ENCODE results near the gene KPNA6. TPM values are rescaled to one million over a fixed set of nuclear protein-coding genes. Genes with fewer than 3 reads are reported as not detected.

The KPNA6 gene
- polyA plus RNA-seq, 12 donors = 23.1 to 79.2 (median 29.4) TPM

DNA sequence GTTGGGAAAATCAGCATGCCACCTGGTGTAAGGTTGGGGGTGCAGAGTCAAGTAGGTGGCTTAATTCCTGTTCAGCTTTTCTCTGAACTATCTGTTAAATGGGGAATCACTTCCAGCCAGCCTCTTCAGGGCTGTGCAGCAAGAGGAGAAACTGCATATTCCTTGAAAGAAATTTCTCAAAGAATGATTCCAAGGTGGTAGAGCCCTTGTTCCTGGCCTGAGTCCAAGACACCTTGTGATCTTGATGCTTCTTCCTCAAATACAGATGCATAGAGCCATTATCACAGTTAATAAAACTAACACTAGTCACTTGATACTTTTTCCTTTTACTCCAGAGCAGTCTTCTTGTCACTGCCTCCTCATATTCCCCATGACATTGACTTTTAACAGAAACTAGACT lies 76.8 kb downstream of the KPNA6 start:
- DNase-seq = no peak

DNA sequence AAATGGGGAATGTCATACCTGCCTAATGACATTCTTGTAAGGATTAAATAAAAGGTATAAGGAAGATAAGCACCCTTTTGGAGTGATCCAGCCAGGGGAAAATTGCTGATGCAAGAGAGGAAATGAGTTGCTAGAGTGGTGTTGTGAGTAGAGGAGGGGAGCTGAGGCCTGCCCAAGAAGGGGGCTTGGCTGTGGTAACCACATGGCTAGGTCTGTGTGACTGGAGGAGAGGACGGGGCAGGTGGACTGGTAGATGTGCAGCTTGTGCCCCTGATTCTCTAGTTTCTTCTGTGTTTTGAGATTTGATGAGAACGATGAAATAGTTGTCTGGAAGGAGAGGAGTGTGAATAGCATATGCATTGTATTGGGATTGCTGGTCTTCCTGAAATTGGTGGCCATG lies 78.2 kb downstream of the KPNA6 start:
- DNase-seq = no peak

DNA sequence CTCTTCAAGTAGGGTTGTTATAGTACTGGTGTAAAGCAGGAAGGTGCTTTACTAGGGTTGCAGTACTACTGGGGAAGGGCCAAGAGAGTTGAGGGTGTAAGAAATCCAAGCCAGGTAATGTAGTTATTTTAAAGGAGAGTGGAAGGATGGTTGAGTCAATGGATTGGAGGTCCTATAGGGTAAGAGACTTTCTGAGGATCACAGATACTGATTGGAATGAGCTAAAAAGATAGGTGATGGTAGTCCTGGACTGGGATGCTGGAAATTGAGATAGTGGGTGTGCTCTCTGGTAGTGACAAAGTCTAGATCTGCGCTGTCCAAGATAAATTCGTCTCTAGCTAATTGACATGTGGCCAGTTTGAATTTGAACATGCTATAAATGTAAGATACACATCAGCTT lies 78.6 kb downstream of the KPNA6 start:
- no peak for DNase-seq

DNA sequence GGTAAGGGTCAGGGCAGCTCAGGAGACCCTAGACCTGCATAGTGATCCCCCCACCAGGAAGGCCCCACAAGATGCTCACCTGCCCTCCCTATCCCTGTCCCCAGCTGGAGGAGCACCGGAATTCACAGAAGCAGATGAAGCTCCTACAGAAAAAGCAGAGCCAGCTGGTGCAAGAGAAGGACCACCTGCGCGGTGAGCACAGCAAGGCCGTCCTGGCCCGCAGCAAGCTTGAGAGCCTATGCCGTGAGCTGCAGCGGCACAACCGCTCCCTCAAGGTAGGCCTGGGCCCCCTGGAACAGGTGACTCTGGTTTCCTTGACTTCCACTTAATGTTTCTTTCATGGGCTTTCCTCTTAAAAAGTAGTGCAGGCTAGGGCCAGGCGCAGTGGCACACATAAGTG lies 80.0 kb downstream of the KPNA6 start:
- DNase-seq = no peak

DNA sequence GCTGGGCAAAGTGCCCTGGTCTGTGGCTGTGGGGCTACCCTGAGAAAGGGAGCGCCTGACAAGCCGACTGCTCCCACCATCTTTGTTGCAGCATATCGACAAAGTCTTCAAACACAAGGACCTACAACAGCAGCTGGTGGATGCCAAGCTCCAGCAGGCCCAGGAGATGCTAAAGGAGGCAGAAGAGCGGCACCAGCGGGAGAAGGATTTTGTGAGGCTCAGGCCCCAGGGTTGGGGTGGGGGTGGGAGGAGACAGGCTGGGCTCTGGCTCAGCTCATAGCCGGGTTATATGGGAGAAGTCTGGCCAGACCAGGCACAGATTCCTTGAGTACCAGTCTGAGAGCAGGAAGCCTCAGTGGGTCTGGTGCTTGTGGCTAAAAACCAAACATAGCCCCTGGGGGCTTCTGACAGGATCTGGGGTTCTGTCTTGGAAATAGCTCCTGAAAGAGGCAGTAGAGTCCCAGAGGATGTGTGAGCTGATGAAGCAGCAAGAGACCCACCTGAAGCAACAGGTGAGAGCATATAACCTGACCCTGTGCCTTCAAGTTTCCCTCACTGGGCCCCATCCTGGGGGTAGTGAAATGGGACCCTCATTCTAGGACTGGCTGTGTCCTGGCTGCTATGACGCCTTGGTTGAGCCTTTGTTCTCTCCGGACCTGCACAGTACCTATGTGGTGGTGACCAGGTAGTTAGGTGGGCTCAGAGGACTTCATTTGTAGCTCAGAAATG lies 84.5 kb downstream of the KPNA6 start:
- no peak for DNase-seq

DNA sequence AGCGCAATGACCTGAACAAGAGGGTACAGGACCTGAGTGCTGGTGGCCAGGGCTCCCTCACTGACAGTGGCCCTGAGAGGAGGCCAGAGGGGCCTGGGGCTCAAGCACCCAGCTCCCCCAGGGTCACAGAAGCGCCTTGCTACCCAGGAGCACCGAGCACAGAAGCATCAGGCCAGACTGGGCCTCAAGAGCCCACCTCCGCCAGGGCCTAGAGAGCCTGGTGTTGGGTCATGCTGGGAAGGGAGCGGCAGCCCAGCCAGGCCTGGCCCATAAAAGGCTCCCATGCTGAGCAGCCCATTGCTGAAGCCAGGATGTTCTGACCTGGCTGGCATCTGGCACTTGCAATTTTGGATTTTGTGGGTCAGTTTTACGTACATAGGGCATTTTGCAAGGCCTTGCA lies 87.1 kb downstream of the KPNA6 start:
- DNase-seq = no peak

DNA sequence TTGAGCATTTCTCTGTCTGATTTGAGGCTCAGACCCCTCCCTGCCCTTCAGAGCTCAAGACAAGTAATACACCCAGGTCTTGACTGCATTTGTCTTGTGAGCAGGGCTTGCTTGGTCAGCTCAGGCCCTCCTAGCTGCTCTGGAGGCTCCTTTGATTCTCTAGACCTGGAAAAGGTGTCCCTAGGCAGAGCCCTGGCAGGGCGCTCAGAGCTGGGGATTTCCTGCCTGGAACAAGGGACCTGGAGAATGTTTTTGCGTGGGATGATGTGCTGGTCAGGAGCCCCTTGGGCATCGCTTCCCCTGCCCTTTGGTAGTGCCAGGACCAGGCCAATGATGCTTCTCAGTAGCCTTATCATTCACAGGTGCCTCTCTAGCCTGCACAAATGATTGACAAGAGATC lies 87.7 kb downstream of the KPNA6 start:
- no peak for DNase-seq

DNA sequence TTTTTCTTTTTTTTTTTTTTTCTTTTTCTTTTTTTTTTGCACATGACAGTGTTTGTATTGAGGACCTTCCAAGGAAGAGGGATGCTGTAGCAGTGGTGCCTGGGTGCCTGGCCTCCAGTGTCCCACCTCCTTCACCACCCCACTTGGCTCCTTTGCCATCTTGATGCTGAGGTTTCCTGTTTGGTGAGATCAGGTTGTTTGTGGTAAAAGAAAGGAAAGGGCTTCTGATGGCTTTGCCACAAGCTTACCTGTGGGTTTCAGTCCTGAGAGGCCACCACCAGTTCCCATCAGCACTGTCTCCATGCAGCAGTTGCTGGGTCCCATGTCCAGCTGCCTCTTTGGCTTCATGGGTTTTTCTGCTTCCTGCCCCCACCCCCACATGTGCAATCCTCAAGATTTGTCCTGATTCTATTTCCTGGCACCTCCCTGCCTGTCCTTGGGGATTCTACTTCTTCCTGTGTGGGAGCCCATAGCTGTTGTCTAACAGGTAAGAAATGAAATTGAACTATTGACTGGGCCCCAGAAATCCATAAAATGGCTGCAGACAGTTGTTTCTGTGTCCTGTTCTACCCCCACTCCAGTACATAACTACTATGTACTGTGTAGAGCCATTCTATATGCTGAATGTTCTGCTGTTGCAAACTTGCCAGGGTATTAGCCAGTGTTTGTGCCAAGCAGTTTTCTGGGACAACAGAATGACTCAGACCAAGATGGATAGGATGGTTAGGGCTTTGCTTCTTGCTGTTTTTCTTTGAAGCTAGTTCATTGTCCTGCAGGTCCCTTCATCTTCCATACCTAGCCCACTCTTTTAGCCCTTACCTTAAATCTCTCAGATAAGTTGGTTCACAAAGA lies 88.3 kb downstream of the KPNA6 start:
- no peak for DNase-seq

DNA sequence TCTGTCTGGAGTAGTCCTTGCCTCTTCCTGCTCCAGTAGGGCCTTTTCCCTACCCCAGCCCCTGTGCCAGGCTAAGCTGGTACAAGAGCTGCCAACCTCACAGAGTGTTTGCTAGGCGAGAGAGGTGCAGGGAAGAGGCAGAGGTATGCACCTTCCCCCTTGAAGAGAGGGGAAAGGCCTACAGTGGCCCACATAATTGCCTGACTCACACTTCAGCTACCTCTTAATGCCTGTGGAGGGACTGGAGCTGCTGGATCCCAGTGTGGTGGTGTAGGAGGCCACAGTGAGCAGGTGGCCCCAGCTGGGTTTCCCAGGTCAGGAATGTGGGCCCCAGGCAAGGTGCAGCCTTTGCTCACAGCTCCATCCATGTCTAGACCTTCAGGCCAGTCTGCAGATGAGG lies 89.2 kb downstream of the KPNA6 start:
- DNase-seq = no peak

DNA sequence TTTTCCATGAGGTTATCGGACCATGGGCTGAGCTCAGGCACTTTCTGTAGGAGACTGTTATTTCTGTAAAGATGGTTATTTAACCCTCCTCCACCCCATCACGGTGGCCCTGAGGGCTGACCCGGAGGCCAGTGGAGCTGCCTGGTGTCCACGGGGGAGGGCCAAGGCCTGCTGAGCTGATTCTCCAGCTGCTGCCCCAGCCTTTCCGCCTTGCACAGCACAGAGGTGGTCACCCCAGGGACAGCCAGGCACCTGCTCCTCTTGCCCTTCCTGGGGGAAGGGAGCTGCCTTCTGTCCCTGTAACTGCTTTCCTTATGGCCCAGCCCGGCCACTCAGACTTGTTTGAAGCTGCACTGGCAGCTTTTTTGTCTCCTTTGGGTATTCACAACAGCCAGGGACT lies 90.0 kb downstream of the KPNA6 start:
- no peak for DNase-seq

DNA sequence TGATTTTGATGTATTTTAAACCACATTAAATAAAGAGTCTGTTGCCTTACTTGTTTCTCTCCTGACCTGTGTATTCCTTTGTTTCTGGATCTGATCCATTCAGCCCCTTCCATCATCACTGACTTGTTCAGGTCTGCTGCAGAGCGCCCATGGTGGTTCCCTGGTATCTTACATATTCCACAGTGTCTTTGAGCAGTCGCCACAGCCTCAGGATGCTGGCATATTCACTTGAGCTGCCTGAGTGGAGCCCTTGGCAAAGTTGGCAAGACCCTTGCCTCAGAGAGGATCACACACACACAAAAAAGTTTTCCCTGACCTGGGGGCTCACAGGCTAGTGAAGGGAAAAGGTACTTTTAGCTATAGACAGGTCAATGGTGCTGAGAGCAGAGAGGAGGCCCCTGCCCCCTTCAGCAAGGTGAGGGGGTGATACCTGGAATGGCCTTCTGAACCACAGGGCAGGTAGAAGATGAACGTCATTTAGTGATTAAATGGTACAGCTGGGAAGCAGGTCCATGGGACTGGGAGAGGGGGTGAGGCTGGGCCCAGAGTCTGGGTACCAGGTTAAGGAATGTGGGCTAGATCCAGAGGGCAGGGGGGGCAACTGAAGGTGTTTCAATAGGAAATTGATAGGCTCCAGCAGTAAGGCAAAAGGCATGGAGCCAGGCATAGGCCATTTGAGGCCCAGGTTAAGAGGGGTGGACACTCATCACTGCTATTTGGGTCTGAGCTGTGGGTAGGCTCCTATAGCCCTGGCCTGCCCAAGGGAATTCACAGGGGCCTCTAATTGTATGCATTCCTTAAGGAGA lies 90.6 kb downstream of the KPNA6 start:
- no peak for DNase-seq

DNA sequence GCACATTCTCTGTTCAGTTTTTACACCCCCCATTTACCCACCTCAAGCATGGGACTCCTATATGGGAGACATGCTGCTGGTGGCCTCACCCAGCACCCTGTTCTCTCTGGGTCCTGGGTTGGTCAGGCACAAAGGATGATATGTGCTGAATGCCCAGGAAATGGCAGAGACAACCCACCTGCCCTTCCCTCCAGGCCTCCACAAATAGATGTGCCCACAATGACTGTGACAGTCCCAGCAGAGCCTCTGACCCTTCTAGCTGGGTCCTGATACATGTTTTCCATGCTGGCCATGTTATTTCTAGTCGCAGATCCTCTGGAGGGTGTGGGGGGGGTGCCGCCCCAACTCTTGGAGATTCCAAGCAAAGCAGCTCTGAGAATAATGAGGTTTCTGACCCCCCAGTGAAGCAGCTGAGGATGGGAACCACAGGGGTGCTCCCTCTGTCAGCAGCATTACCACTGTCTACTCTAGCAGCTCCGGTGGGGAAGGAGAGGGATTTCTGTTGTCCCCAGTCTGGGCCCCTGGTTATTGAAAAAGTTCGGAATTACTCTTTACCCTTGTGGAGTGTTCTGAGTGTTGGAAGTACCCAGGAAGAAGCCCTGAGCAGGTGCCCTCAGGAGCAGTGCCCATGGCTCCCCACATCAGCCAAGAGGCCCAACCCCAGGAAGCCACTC lies 91.3 kb downstream of the KPNA6 start:
- no peak for DNase-seq

DNA sequence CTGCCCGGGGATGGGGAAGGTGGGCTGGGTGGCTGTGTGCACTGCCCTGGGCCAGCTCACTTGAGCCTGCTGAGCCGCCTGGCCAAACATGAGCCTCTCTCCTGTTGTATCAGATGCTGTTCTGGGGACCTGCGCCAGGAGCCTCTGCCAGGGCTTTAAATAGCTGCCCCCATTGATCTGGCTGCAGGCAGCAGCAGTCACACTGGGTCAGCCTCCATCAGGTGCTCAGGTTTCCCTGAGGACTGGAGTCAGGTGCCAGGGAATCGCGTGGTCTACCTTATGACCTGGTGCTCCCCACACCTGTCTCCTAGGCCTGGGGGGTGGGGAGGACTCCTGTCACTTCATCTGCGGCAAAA lies 91.8 kb downstream of the KPNA6 start:
- DNase-seq = no peak

DNA sequence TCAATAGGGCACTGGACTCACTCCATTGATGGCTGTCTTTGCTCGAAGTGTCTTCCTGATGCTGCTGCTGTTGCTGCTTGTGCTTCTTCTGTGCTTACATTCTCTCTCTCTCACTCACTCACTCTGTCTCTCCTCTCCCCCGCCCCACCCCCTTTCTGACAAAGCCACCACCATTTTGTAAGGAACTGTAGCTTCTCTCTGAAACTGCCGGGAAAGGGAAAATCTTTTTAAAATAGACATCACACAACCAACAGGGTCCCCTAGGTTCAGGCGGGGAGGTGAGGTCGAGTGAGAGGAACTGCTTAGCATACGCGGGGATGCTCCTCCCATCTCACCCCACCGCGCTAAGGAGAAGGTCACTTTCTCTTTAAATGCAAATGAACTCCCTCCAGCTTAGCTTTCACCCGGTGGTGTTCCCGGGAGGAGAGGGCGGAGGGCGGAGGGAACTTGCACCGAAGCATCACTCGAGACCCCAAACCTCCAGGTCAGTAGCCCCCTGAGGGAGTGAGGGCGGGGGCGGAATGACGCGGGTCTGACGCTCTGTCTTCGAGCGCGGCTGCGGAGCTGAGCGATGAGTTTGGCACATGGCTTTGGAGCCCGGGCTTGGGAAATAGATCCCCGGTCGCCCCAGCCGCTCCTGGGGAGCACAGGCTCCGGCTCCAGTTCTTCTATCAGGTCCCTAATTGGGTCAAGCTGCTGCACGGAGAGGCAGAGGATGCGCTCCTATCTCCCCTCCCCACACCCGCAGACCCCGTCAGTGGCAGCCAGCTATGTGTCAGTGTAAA lies 92.6 kb downstream of the KPNA6 start, which contains the start of gene CCDC28B:
TSS of gene CCDC28B (plus strand) at position 370 of the 785 bp plus-strand sequence. CDS start 1,341 bp downstream, outside the sequence.
- DNase-seq = peak; percentile 85

DNA sequence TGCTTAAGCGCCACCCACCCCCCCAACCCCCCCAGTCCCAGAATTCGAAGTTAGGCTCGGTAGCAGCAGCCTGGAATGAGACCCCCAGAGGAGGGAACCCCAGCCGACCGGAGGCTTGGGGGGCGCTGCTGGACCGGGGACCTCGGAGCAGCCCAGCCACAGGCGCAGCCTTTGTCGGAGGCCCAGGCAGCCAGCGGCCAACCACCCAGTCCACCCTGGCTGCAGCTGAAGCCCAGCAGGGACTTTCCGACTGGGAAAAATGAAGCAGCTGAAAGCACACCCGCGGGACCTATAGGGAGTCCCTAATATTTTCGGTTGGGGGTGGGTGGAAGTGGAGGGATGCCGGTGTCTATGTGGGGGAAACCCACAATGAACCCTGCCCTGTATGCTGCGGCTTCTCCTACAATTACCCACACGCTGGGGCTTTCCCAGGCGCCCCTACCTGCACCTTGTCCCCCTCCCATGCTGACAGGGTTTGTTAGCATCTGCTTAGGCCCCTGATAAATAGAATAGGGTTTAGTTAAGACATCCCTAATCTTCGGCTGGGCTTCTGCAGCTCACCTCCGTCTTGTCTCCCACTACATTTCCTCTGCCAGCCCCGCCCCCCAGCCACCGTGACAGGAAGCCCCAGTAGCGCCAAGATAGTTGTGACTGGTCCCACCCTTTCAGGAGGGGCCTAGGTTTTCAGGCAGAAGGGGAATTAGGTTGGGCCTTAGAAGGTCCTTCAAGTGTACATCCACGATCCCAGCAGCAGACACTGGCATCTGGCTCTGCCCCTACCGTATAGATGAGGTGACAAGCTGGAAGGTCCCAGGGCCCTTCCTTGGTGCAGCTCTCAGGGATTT lies 93.4 kb downstream of the KPNA6 start:
- peak; percentile 67 for DNase-seq

DNA sequence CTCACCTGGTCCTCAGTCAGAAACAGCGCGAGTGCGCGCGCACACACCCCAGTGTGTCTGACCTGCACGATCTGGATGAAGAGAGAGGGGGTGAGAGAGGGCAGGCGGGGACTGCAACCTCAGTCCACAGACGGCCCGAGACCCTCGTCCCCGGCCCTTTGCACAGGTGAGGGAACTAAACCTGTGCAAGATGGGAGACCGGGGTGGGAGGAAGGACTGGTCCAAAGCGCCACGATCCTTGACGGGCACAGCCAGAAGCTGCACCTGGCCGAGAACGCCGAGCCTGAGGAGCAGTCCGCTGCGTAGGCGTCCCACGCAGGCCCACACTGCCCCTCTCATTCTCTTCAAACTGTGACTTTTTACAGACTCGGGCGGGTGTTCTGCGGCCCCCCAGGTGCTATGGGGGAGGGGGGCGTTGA lies 97.1 kb downstream of the KPNA6 start:
- no peak for DNase-seq

DNA sequence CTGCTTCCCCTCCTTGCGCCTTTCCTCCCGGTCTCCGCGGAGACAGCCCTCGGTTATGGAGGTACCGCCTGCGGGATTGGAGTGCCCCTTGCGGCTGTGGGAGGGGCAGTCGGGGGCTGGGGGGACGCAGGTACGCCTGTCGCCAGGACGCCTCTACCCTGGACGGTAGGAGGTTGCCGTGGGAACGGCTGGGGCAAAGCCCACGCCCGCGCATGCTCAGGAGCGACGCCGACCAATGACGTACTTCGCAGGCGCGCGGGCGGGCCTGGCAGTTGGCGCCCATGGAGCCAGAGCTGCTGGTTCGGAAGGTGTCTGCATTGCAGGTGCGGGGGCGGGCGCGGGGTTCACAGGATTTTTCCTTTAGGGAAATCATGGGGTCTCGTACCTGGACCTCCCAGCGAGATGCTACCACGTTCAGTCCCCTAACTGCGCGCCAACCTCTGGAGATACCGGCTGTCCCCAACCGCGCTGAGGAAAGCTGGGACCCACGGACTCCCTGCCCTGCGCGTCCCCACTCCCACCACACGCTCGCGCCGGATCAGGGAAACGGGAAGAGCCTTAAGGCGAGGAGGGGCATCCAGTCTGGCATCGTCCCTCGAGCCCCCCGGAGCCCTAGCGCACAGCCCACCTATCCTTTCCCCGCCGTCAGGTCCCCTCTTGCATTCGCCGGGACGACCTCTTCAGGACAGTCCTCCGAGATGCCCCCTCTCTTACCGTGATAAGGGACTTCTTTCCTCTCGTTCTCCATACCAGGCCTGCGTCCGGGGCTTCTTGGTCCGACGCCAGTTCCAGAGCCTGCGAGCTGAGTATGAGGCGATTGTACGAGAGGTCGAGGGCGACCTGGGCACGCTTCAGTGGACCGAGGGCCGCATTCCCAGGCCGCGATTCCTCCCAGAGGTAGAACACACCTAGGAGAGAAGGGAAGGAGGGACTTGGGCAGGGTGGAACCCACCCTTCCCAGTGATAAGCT lies 97.8 kb downstream of the KPNA6 start, which contains the start of gene IQCC:
TSS of gene IQCC (plus strand) at position 271 of the 970 bp plus-strand sequence. CDS start at position 282, 11 bp downstream.
- peak; percentile 88 for DNase-seq

DNA sequence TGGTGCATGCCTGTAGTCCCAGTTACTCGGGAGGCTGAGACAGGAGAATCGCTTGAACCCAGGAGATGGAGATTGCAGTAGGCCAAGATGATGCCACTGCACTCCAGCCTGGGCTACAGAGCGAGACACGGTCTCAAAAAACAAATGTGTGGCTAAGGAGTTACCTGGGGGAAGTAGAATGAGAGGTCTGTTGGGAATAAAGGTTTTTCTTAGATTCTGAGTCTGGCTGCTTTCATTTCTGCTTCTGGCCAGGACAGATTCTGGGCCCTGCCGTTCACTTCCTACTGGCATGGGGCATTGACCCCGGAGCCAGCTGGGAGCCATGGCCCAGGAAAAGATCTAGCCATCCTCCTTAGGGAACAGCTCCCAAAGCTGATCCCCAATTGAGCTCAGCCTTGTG lies 100.6 kb downstream of the KPNA6 start:
- no peak for DNase-seq

DNA sequence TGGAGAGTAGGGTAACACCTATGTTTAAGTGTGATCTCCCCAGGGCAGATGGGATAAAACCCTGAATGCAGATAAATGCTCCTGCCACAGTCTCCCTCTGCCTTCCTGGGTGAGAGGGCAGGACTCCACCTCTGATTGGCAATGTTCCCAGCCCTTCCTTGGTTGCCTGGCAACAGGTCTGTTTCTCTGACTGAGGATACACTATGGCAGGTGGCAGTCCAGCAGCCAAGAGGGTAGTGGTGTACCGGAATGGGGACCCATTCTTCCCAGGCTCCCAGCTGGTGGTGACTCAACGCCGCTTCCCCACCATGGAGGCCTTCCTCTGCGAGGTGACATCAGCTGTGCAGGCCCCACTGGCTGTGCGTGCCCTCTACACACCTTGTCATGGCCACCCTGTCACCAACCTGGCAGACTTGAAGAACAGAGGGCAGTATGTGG lies 101.1 kb downstream of the KPNA6 start, which contains the start of gene DCDC2B:
TSS of gene DCDC2B (plus strand) at position 199 of the 438 bp plus-strand sequence. CDS start at position 204, 5 bp downstream.
- no peak for DNase-seq
